Colonic mucosa (tissue), 4 donors: ENCODE measurements around the gene TNFRSF18. TPM values are rescaled to one million over a fixed set of nuclear protein-coding genes. Genes with fewer than 3 reads are reported as not detected.

Source experiments
- DNase-seq: peaks from one replicate; pipeline ENCODE4 v3.0.0-alpha.2; 2020
- H3K27ac ChIP-seq: fragments of 200-600 bp; one replicate; pipeline ENCODE4 v1.8.0; 2021
- H3K27me3 ChIP-seq: fragments of 200-600 bp; one replicate; pipeline ENCODE4 v1.8.0; 2021
- H3K36me3 ChIP-seq: fragments of 200-600 bp; one replicate; pipeline ENCODE4 v1.8.0; 2021
- H3K4me1 ChIP-seq: fragments of 200-600 bp; one replicate; pipeline ENCODE4 v1.8.0; 2021; ENCODE audit warnings: mild to moderate bottlenecking
- H3K4me3 ChIP-seq: fragments of 200-600 bp; one replicate; pipeline ENCODE4 v1.8.0; 2021
- H3K9ac ChIP-seq, 2 donors: one replicate each; pipeline ENCODE4 v1.7.0; 2013; ENCODE audit warnings: control low read depth in 2 of 2, low read depth in 2 of 2, low read length in 2 of 2
- H3K9me3 ChIP-seq: fragments of 200-600 bp; one replicate; pipeline ENCODE4 v1.8.0; 2021
- CTCF ChIP-seq: fragments of 200-600 bp; IDR thresholded peaks from one replicate; pipeline ENCODE4 v1.8.0; 2022; ENCODE audit warnings: antibody characterized with exemption, mild to moderate bottlenecking
- intact Hi-C: fragments of 100-400 bp; cut with DNase I; formaldehyde crosslinking; loops from one replicate; pipeline ENCODE4 v1.14.1; 2022
- total RNA-seq, 2 donors: library from RNA; stranded (reverse); fragmentation: NEBNext Ultra II Directional in 1 of 2; extraction: Animal tissue kit (Norgen Biotek cat#: 25700) in 1 of 2; gene quantifications; one replicate each; pipeline ENCODE4 v1.2.1, GENCODE V29; 2021
- donor health status: healthy.
- donor health status: DM: no; HTN: no; CAD: no.
- donor health status: DM: no; HTN: no; CAD: no.

Gene TNFRSF18
- total RNA-seq, 2 donors from 2014 or later = 0.61 to 1.7 TPM

- intact Hi-C loops = no loop called here
- no peaks in the 10 kb centered on the region for H3K9me3 ChIP-seq
- H3K4me1 ChIP-seq = peaks cover 8% of the 10 kb centered on the region
- DNase-seq = no peak
- no peaks in the 10 kb centered on the region for H3K36me3 ChIP-seq
- TF ChIP-seq CTCF = no peak
- H3K4me3 ChIP-seq = no peak overlapping the region
- peaks cover 31% of the 10 kb centered on the region for H3K27me3 ChIP-seq
- no peak overlapping the region for H3K27ac ChIP-seq
- no peak overlapping the region for H3K9ac ChIP-seq
These were observed 32.8 kb upstream of the TNFRSF18 start for GRCh38 chr1:1239227-1239613.

GRCh38 chr1:1238702-1239178 is 32.3 kb upstream of the TNFRSF18 start:
- no peaks in the 10 kb centered on the region for H3K9me3 ChIP-seq
- intact Hi-C loops = no loop called here
- no peak for TF ChIP-seq CTCF
- no peak for DNase-seq
- H3K9ac ChIP-seq = no peak overlapping the region
- H3K36me3 ChIP-seq = no peaks in the 10 kb centered on the region
- H3K4me3 ChIP-seq = no peak overlapping the region
- H3K27me3 ChIP-seq = peaks cover 31% of the 10 kb centered on the region
- no peak overlapping the region for H3K27ac ChIP-seq
- peaks cover 8% of the 10 kb centered on the region for H3K4me1 ChIP-seq

GRCh38 chr1:1237874-1238701 is 31.7 kb upstream of the TNFRSF18 start:
- intact Hi-C loops = no loop called here
- no peak for TF ChIP-seq CTCF
- Histone ChIP-seq H3K4me3 (no peak overlapping the region), H3K27ac (no peak overlapping the region), H3K9me3 (no peaks in the 10 kb centered on the region), H3K4me1 (peaks cover 8% of the 10 kb centered on the region), H3K9ac (no peak overlapping the region), H3K36me3 (no peaks in the 10 kb centered on the region), H3K27me3 (peaks cover 31% of the 10 kb centered on the region)
- no peak for DNase-seq

- peaks cover 31% of the 10 kb centered on the region for H3K27me3 ChIP-seq
- no peak overlapping the region for H3K27ac ChIP-seq
- intact Hi-C loops = no loop called here
- no peaks in the 10 kb centered on the region for H3K36me3 ChIP-seq
- H3K4me1 ChIP-seq = peaks cover 8% of the 10 kb centered on the region
- H3K4me3 ChIP-seq = no peak overlapping the region
- no peak overlapping the region for H3K9ac ChIP-seq
- no peaks in the 10 kb centered on the region for H3K9me3 ChIP-seq
- TF ChIP-seq CTCF = no peak
- no peak for DNase-seq
These were observed 30.8 kb upstream of the TNFRSF18 start for GRCh38 chr1:1236945-1237873.

GRCh38 chr1:1236176-1236763 is 29.9 kb upstream of the TNFRSF18 start:
- no peak for TF ChIP-seq CTCF
- no peak overlapping the region for H3K27ac ChIP-seq
- DNase-seq = no peak
- no peak overlapping the region for H3K4me3 ChIP-seq
- intact Hi-C loops = no loop called here
- no peaks in the 10 kb centered on the region for H3K36me3 ChIP-seq
- H3K9me3 ChIP-seq = no peaks in the 10 kb centered on the region
- H3K4me1 ChIP-seq = peaks cover 8% of the 10 kb centered on the region
- no peak overlapping the region for H3K9ac ChIP-seq
- peaks cover 31% of the 10 kb centered on the region for H3K27me3 ChIP-seq
